ENCODE data around the gene CRB1.
A peak's percentile ranks its signal among the peaks of the same experiment; 100 is the strongest.

The CRB1 gene

DNA sequence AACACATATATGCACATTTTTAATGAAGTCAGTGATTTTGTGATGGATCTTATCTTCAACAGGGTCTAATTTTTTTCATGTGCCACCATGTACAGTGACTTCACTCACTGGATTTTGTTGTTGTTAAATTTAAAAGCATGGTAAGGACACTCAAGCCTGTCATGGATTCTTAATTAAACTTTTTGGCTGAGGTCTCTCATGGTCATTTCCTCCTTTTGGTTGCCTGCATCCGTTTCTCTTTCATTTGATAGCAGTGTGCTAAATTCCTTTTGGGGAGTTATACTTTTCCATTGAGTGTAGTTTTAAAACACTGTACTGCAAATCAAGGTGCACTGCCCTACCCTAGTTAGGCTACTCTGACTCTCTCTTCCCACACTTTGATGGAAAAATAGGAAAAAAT is 13.2 kb upstream of the CRB1 start:
- Mint-ChIP-seq H3K4me3 (no peak overlapping the region), H3K27ac (no peak overlapping the region), H3K4me1 (no peaks in the 10 kb centered on the region), H3K9me3 (no peaks in the 10 kb centered on the region), H3K27me3 (ENCODE audit: low read depth) (no peaks in the 10 kb centered on the region), H3K36me3 (ENCODE audit: low read depth) (no peaks in the 10 kb centered on the region)
- TF ChIP-seq, protein P1, sequence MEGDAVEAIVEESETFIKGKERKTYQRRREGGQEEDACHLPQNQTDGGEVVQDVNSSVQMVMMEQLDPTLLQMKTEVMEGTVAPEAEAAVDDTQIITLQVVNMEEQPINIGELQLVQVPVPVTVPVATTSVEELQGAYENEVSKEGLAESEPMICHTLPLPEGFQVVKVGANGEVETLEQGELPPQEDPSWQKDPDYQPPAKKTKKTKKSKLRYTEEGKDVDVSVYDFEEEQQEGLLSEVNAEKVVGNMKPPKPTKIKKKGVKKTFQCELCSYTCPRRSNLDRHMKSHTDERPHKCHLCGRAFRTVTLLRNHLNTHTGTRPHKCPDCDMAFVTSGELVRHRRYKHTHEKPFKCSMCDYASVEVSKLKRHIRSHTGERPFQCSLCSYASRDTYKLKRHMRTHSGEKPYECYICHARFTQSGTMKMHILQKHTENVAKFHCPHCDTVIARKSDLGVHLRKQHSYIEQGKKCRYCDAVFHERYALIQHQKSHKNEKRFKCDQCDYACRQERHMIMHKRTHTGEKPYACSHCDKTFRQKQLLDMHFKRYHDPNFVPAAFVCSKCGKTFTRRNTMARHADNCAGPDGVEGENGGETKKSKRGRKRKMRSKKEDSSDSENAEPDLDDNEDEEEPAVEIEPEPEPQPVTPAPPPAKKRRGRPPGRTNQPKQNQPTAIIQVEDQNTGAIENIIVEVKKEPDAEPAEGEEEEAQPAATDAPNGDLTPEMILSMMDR (IDR thresholded peaks at IDR 0.05; ENCODE audit: unreplicated experiment in 3 of 3): no peak

DNA sequence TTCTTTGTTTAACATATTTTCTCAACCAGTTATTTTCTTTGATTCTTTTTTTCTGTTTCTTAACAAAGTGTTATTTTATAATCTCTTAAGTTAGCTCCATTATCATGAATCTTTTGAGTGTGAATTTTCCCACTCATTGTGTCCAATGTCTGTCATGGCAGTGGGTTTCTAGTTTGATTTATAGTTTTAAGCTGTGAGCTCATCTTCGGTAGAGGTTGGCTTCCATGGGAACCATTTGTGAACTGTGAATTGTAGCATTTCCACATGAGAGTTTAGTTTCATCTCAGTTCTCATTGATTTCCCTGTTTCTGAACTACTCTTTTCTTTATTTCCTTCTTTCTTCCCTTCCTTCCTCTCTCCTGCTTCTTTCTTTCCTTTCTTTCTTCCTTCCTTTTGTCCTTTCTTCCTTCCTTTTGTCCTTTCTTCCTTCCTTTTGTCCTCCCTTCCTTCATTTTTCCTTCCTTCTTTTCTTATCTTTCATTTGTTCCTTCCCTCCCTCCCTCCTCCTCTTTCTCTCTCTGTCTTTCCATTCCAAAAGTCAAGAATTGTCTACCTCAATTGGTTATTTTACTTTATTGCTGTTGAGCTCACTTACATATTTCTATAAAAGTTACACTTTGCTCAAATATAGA is 3.0 kb upstream of the CRB1 start:
- TF ChIP-seq, protein P1 (IDR thresholded peaks at IDR 0.05; ENCODE audit: unreplicated experiment in 3 of 3): no peak
- Mint-ChIP-seq H3K4me1 (no peaks in the 10 kb centered on the region), H3K9me3 (no peaks in the 10 kb centered on the region), H3K4me3 (no peak overlapping the region), H3K27ac (no peak overlapping the region), H3K36me3 (ENCODE audit: low read depth) (no peaks in the 10 kb centered on the region), H3K27me3 (ENCODE audit: low read depth) (no peaks in the 10 kb centered on the region)

DNA sequence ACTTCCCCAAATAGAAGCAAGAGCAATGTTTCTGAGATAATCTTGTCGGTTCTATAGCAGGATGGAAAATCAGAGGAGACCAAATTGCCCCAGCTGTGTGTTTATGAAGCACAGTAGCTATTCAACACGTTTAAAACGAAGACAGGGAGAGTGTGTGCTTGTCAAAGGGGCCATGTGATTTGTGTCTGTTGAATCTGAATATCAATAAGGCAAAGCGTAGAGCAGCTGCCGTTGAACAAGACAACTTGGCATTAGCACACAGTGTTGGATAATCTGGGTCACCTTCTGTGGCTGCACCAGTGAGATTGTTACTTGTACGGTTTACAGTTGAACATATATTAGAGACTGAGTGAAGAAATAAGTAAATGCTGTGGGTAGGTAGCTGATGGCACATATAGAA is 1.0 kb downstream of the CRB1 start:
- Mint-ChIP-seq H3K4me3 (peak overlapping the region in 1 of 3 experiments; percentile 18), H3K9me3 (no peaks in the 10 kb centered on the region), H3K27ac (peak overlapping the region in 1 of 3 experiments; percentile 75), H3K27me3 (ENCODE audit: low read depth) (no peaks in the 10 kb centered on the region), H3K36me3 (ENCODE audit: low read depth) (no peaks in the 10 kb centered on the region), H3K4me1 (no peaks in the 10 kb centered on the region)
- TF ChIP-seq, protein P1 (IDR thresholded peaks at IDR 0.05; ENCODE audit: unreplicated experiment in 3 of 3): no peak

DNA sequence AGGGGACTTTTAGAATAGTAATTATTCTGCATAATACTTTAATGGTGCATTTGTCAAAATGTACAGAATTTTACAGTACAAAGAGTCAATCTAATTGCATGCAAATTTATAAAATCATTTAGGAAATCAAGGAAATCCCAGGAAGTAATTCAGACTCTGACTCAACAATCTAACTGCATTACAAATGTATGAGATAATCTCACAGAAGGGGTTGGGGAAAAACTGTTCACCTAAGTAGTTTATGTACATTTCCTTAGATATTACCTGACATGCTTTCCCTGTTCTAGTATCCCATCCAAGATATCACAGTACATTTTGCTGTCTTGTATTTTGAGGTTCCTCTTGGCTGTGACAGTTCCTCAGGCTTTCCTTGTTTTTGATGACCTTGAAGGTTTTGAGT is 4.7 kb downstream of the CRB1 start:
- TF ChIP-seq, protein P1 (IDR thresholded peaks at IDR 0.05; ENCODE audit: unreplicated experiment in 3 of 3): no peak
- Mint-ChIP-seq H3K27ac (no peak overlapping the region), H3K4me3 (no peak overlapping the region), H3K9me3 (no peaks in the 10 kb centered on the region), H3K36me3 (ENCODE audit: low read depth) (no peaks in the 10 kb centered on the region), H3K27me3 (ENCODE audit: low read depth) (no peaks in the 10 kb centered on the region), H3K4me1 (no peaks in the 10 kb centered on the region)

DNA sequence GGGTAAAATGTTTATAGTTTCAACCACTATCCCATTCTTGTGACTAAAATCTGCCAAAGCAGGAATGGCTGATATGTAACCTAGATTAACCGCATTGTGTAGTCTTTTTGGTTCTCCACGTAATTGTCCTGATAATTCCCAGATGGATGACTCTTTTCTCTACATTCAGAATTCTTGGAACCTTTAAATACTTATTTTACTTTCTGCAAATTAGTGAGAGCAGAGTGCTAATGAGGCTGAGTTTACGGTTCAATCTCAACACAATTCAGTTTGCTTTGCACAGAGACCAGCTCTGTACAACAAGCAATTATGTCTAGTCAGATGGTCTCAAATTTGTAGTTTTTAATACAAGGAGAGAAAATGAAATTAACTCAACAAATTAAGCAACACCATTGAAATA is 9.1 kb downstream of the CRB1 start:
- Mint-ChIP-seq H3K27me3 (ENCODE audit: low read depth) (no peaks in the 10 kb centered on the region), H3K36me3 (ENCODE audit: low read depth) (no peaks in the 10 kb centered on the region), H3K9me3 (no peaks in the 10 kb centered on the region), H3K4me1 (no peaks in the 10 kb centered on the region), H3K27ac (no peak overlapping the region), H3K4me3 (no peak overlapping the region)
- TF ChIP-seq, protein P1 (IDR thresholded peaks at IDR 0.05; ENCODE audit: unreplicated experiment in 3 of 3): no peak

DNA sequence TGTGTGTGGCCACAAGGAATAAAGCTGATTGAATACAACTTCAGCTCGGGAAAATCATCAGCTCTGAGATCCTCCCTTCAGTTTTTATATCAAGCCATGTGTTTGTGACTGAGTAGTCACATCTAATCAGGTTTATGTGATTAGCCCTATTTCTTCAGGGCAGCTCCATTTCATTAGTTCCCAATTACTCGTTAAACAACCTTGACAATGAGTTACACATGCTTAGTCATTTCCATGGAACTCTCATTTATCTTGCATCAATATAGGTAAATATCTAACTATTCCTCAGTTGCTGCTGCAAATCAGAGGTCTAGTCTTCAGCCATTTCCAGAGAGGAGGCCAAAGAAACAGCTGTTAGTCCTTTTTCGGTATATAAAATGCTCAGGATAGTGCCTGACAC is 16.3 kb downstream of the CRB1 start:
- no peaks in the 10 kb centered on the region for H3K9me3 Mint-ChIP-seq

More for the DNA sequence above, 16.3 kb downstream of the CRB1 start:
- no peak overlapping the region for H3K4me3 Mint-ChIP-seq
- no peaks in the 10 kb centered on the region for H3K4me1 Mint-ChIP-seq
- H3K27me3 Mint-ChIP-seq (ENCODE audit: low read depth): no peaks in the 10 kb centered on the region
- no peaks in the 10 kb centered on the region for H3K36me3 Mint-ChIP-seq (ENCODE audit: low read depth)
- no peak overlapping the region for H3K27ac Mint-ChIP-seq
- TF ChIP-seq, protein P1 (IDR thresholded peaks at IDR 0.05; ENCODE audit: unreplicated experiment in 3 of 3): no peak

Measured in nephron (organoid).